Left forelimb (tissue), 1 donor: ENCODE measurements around the gene LRRFIP2.

Source experiments
- DNase-seq: peaks from one replicate; pipeline ENCODE4 v3.0.0-alpha.2; 2018; ENCODE audit warnings: low spot score

LRRFIP2 gene

GRCh38 chr3:37024820-37025405 is 149.5 kb downstream of the LRRFIP2 start:
- DNase-seq, result no peak

- DNase-seq, result no peak
These were observed 150.3 kb downstream of the LRRFIP2 start for GRCh38 chr3:37024092-37024491.

DNA sequence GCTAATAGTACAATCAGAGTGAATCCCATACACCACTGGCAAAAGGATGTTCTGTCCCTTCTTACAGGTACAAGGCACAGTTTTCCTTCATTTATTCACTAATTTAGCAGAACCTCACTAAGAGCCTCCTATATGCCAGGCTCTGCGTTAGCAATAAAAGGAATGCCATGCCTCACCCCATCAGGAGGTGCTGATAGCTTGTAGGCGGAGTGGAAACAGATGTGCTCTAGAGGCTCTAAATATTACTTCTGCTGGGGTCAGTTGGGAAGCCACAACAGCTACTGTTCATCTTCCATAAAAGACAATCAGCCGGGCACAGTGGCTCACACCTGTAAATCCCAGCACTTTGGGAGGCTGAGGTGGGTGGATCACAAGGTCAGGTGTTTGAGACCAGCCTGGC is 156.7 kb downstream of the LRRFIP2 start:
- DNase-seq, result no peak

GRCh38 chr3:37016903-37017302 is 157.5 kb downstream of the LRRFIP2 start:
- DNase-seq, result no peak

GRCh38 chr3:37015642-37016041 is 158.7 kb downstream of the LRRFIP2 start:
- no peak for DNase-seq

DNA sequence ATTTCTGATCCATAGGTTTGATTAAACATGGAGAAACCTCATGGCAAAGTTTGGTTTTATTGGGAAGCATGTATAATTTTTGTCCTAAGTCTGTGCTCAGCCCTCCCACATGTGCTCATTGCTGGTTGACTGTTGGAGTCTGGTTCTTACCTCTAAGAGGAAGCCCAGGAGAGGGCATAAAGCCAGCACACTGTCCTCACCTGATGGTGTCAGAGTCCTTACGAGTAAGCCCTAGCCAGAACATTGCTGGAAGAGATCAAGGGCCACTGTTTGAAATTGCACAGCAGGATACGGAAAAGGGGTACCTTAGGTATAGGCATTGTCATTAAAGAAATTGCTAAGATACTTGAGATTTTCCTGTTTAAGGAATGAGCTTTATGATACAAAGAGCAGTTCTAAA is 159.8 kb downstream of the LRRFIP2 start:
- DNase-seq, result no peak
